Measurements from ENCODE around the gene HBD. TPM values are rescaled to one million over a fixed set of nuclear protein-coding genes. Genes with fewer than 3 reads are reported as not detected.

Gene HBD
- total and polyA plus RNA-seq, 9 of the 15 experiments (the other 6 are each of a cell fraction or from before 2014, with no cell fraction given), result 11.8 to 169 (median 36.0) TPM

DNA sequence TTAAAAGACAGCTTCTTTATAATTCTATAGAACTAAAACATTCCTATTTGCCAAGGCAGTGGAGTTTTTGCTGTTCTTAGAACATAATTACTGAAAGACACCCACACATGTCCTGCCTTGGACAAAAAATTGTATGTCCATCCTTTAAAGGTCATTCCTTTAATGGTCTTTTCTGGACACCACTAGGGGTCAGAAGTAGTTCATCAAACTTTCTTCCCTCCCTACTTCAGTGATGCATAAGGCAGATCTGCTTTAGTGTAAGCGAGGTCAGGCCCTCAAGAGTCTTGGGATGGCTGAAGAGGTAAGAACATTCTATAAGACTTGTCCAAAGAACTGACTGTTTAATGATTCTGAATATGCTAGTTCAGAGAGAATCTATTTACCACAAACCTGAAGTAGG is 29.5 kb downstream of the HBD start (continued):
- TF ChIP-seq ZNF609 (CRISPR knock-in tag; IDR thresholded peaks at IDR 0.05; ENCODE audit: borderline replicate concordance) (no peak), RBM17 (IDR thresholded peaks at IDR 0.05; ENCODE audit: borderline replicate concordance, low read depth, low read length) (no peak), RBM25 (IDR thresholded peaks at IDR 0.05; ENCODE audit: low read depth, low read length, severe bottlenecking) (no peak), ZNF696 (CRISPR knock-in tag; conservative IDR thresholded peaks at IDR 0.05) (no peak), MEF2A (IDR thresholded peaks at IDR 0.05; ENCODE audit: control insufficient read depth, low read depth, low read length) (no peak), THRB (CRISPR knock-in tag; conservative IDR thresholded peaks at IDR 0.05) (no peak), ZNF584 (CRISPR knock-in tag; IDR thresholded peaks at IDR 0.05; ENCODE audit: low read depth) (no peak), ZNF239 (CRISPR knock-in tag; IDR thresholded peaks at IDR 0.05) (no peak), ZNF212 (CRISPR knock-in tag; IDR thresholded peaks at IDR 0.05) (no peak), WHSC1 (IDR thresholded peaks at IDR 0.05; ENCODE audit: low read length) (no peak), ZBTB49 (CRISPR knock-in tag; IDR thresholded peaks at IDR 0.05; ENCODE audit: borderline replicate concordance) (no peak), SIRT6 (IDR thresholded peaks at IDR 0.05; ENCODE audit: low read depth, low read length) (no peak), ZNF263 (CRISPR knock-in tag; IDR thresholded peaks at IDR 0.05; ENCODE audit: borderline replicate concordance) (no peak), ZNF224 (CRISPR knock-in tag; IDR thresholded peaks at IDR 0.05) (no peak)
- TF ChIP-seq, protein P1, sequence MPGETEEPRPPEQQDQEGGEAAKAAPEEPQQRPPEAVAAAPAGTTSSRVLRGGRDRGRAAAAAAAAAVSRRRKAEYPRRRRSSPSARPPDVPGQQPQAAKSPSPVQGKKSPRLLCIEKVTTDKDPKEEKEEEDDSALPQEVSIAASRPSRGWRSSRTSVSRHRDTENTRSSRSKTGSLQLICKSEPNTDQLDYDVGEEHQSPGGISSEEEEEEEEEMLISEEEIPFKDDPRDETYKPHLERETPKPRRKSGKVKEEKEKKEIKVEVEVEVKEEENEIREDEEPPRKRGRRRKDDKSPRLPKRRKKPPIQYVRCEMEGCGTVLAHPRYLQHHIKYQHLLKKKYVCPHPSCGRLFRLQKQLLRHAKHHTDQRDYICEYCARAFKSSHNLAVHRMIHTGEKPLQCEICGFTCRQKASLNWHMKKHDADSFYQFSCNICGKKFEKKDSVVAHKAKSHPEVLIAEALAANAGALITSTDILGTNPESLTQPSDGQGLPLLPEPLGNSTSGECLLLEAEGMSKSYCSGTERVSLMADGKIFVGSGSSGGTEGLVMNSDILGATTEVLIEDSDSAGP (CRISPR knock-in tag; IDR thresholded peaks at IDR 0.05), result no peak
- TF ChIP-seq, protein P2, sequence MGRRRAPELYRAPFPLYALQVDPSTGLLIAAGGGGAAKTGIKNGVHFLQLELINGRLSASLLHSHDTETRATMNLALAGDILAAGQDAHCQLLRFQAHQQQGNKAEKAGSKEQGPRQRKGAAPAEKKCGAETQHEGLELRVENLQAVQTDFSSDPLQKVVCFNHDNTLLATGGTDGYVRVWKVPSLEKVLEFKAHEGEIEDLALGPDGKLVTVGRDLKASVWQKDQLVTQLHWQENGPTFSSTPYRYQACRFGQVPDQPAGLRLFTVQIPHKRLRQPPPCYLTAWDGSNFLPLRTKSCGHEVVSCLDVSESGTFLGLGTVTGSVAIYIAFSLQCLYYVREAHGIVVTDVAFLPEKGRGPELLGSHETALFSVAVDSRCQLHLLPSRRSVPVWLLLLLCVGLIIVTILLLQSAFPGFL (CRISPR knock-in tag; IDR thresholded peaks at IDR 0.05), result no peak

Data from K562 (cell line).